ENCODE results near the gene STARD8. TPM values are rescaled to one million over a fixed set of nuclear protein-coding genes. Genes with fewer than 3 reads are reported as not detected.

Gene STARD8
- total RNA-seq, 4 donors from 2014 or later, result 14.0 to 25.4 (median 14.9) TPM

- no peak for TF ChIP-seq CTCF (IDR thresholded peaks at IDR 0.05; ENCODE audit: low read depth)
Measured at GRCh38 chrX:68685685-68686084, 38.2 kb downstream of the STARD8 start.

DNA sequence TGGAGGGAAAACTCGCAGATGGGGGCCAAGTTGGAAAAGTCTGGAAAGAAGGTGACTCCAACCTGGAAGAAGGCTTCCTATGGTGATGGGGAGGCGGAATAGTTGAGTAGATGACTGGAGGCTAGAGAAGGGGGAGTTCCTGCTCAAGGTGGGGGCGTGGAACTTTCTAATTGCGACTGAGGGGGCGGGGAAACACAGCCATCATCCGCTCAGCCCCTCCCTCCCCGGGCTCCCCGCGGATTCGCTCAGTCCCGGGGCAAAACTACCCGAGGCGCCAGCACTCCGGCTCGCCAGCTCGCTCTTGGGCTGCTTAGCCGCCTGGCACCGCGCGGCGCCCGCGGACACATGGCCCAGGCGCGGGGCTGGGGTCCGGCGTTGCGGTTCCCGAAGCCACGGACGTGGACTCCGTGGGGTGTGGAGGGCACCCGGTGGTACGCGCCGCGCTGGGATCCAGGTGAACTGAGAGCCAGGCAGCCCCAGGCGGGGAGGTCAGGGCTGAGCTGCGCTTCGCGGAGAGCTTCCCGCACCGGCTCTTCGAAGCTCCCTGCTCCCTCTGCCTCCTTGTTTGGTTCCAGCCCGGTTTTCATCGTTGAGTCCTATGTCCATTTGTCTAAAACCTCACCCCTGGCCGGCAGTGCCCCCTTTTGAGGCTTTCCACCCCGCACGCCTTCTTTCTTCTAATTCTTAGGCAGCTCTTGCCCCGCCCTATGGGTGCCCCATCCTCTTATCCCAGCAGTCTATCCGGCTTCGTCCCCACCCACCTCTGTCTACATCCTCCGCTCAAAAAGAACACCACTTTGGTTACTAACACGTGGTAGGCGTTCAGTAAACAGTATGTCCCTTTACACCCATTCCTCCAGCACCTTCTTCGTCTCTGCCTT, 38.9 kb downstream of the STARD8 start:
- no peak for TF ChIP-seq CTCF (IDR thresholded peaks at IDR 0.05; ENCODE audit: low read depth)

- TF ChIP-seq CTCF (IDR thresholded peaks at IDR 0.05; ENCODE audit: low read depth), result no peak
Measured at GRCh38 chrX:68690936-68691501, 43.6 kb downstream of the STARD8 start.

DNA sequence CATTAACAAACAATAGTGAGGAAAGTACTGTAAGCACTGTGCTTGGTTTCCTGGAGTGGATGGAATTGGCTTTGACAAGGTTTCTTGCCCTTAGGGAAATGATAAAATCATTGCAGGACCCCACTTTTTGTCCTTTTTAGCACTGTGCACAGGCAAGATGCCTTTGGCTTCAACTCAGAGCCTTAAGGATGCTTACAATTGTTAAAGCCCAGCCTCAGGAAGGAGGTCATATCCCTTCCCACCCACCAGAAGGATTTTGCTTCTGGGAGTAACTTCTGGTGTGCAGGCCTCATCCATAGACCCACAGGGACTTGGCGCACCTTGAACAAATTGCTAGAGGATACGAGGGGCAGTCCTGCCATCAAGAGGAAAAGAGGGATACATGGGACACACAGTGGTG, 44.5 kb downstream of the STARD8 start:
- no peak for TF ChIP-seq CTCF (IDR thresholded peaks at IDR 0.05; ENCODE audit: low read depth)

GRCh38 chrX:68692651-68693050, 45.2 kb downstream of the STARD8 start:
- TF ChIP-seq CTCF (IDR thresholded peaks at IDR 0.05; ENCODE audit: low read depth), result no peak

DNA sequence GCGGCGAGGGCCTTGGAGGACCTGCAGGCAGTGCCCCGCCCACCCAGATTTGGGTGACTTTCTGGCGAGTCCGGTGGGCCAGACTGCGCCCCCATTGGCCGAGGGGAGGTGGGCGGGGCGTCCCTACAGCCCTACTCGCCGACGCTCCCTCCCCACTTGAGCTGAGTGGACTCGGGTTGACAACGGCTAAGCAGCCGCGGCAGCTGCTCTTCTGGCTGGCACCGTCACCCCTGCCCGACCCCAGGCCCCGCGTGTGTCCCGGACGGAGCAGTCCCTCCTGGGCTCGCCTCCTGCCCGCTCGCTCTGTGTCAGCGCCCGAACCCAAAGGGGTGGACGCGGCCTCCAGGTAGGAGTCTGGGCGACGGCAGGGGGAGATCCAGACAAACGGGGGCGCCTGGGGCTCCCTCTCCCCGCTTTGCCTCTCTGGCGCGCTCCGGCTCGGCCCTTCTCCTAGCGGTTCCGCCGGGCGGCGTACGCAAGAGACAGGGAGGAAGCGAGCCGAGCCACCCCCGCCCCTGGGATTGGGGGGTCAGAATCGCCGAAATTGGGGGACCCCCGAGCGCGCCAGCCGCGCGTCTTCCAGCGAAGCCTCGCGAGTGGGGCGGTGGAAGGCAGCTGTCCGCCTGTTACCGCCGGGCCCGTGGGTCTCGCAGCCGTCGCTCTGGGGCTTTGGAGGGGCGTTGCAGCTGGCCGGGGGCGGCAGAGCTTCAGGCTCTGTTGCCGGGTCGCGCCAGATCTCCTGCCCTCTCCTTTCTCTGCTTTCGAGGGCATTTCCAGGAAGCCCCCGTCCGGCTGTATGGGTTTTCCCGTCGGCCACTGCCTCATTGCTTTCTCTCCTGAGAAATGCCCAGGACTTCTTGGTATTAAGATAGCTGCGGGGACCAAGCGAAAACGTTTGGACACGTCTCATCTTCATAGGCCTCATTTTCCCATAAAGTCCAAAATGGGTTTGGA, 46.3 kb downstream of the STARD8 start:
- no peak for TF ChIP-seq CTCF (IDR thresholded peaks at IDR 0.05; ENCODE audit: low read depth)

Measured in subcutaneous adipose tissue (tissue), 4 donors.